GM23248 (cell line): Measurements from ENCODE around the gene CETN1. TPM values are rescaled to one million over a fixed set of nuclear protein-coding genes. Genes with fewer than 3 reads are reported as not detected.

Source experiments
- DNase-seq: peaks from one replicate; pipeline ENCODE4 v3.0.0-alpha.2; 2015
- H2AFZ ChIP-seq: fragments of 200-600 bp; sonication (generic); 2 replicates; pipeline ENCODE4 v1.6.1; 2016; ENCODE audit warnings: antibody characterized with exemption
- H3F3A ChIP-seq: fragments of 200-600 bp; sonication (generic); 2 replicates; pipeline ENCODE4 v1.6.1; 2016; ENCODE audit warnings: mild to moderate bottlenecking, antibody characterized with exemption, mixed run types; ENCODE audit not compliant: insufficient read depth
- H3K27ac ChIP-seq: fragments of 200-600 bp; sonication (generic); 2 replicates; pipeline ENCODE4 v1.5.1; 2016; ENCODE audit warnings: mild to moderate bottlenecking
- H3K27me3 ChIP-seq: fragments of 200-600 bp; sonication (generic); replicated peaks from 2 replicates; pipeline ENCODE4 v1.6.1; 2016; ENCODE audit warnings: mild to moderate bottlenecking; ENCODE audit not compliant: insufficient read depth
- H3K36me3 ChIP-seq: fragments of 200-600 bp; sonication (generic); 2 replicates; pipeline ENCODE4 v1.6.1; 2016; ENCODE audit warnings: low read depth, mild to moderate bottlenecking
- H3K4me1 ChIP-seq: fragments of 200-600 bp; sonication (generic); 2 replicates; pipeline ENCODE4 v1.6.1; 2016; ENCODE audit warnings: mild to moderate bottlenecking; ENCODE audit not compliant: insufficient read depth
- H3K4me2 ChIP-seq: fragments of 200-600 bp; sonication (generic); one replicate; pipeline ENCODE4 v1.6.1; 2016; ENCODE audit warnings: mild to moderate bottlenecking; ENCODE audit not compliant: unreplicated experiment
- H3K4me3 ChIP-seq: fragments of 200-600 bp; sonication (generic); 2 replicates; pipeline ENCODE4 v1.5.1; 2016; ENCODE audit warnings: mild to moderate bottlenecking
- H3K79me2 ChIP-seq: fragments of 200-600 bp; sonication (generic); 2 replicates; pipeline ENCODE4 v1.6.1; 2016; ENCODE audit warnings: mild to moderate bottlenecking; ENCODE audit not compliant: insufficient read depth
- H3K9ac ChIP-seq: fragments of 200-600 bp; sonication (generic); 2 replicates; pipeline ENCODE4 v1.6.1; 2016; ENCODE audit warnings: mild to moderate bottlenecking
- H3K9me2 ChIP-seq: fragments of 200-600 bp; sonication (generic); 2 replicates; pipeline ENCODE4 v1.6.1; 2016; ENCODE audit warnings: mixed run types, mild to moderate bottlenecking, moderate library complexity; ENCODE audit not compliant: insufficient read depth
- H3K9me3 ChIP-seq: fragments of 200-600 bp; sonication (generic); one replicate; pipeline ENCODE4 v1.6.1; 2017; ENCODE audit warnings: low read depth
- H4K20me1 ChIP-seq: fragments of 200-600 bp; sonication (generic); 2 replicates; pipeline ENCODE4 v1.6.0; 2016; ENCODE audit not compliant: insufficient read depth
- EZH2 ChIP-seq: fragments of 200-600 bp; sonication (generic); IDR thresholded peaks from 2 replicates; pipeline ENCODE4 v1.6.1; 2018; ENCODE audit warnings: antibody characterized with exemption, mild to moderate bottlenecking; ENCODE audit not compliant: insufficient read depth, poor library complexity, severe bottlenecking
- EZH2phosphoT487 ChIP-seq: fragments of 200-600 bp; sonication (generic); IDR thresholded peaks from 2 replicates; pipeline ENCODE4 v1.6.1; 2018; ENCODE audit warnings: antibody characterized with exemption, moderate library complexity, mild to moderate bottlenecking, low read depth; ENCODE audit not compliant: insufficient read depth
- WGBS, 2 experiments: methylation state at CpG; one replicate each; pipeline ENCODE4 v1.1.6; 2015 to 2017; ENCODE audit warnings: low lambda C conversion rate in 2 of 2, low coverage in 1 of 2; ENCODE audit errors: missing lambda C conversion rate in 2 of 2; 5-methylcytosine and 5-hydroxymethylcytosine counted together
- in situ Hi-C: fragments of 300-500 bp; cut with MboI; formaldehyde crosslinking; loops from 2 replicates; pipeline ENCODE4 v1.15.0; 2020
- polyA plus RNA-seq: library from polyadenylated mRNA; unstranded; fragments of >200 nt; fragmentation: Nextera tagmentation; extraction: Ambion mirVana; gene quantifications from 2 replicates; pipeline ENCODE4 v1.2.1, GENCODE V29; 2016
- total RNA-seq: library from RNA; depleted of rRNA; stranded (reverse); fragments of >200 nt; shearing (Covaris generic); gene quantifications from 2 replicates; pipeline ENCODE4 v1.2.3, GENCODE V29; 2014

Gene CETN1
- total and polyA plus RNA-seq, 2 experiments from 2014 or later = not detected

- Histone ChIP-seq H4K20me1 (no peaks in the 10 kb centered on the region), H3K4me3 (no peak overlapping the region), H3K9ac (no peak overlapping the region), H3K36me3 (no peaks in the 10 kb centered on the region), H3K4me1 (no peaks in the 10 kb centered on the region), H3K9me3 (no peaks in the 10 kb centered on the region), H3K79me2 (no peaks in the 10 kb centered on the region), H3F3A (no peaks in the 10 kb centered on the region), H3K9me2 (no peaks in the 10 kb centered on the region), H2AFZ (no peak overlapping the region), H3K4me2 (no peak overlapping the region), H3K27ac (no peak overlapping the region), H3K27me3 (peaks cover 48% of the 10 kb centered on the region)
- 9 to 14% methylated on average over 1 of the region's 1 CpG for WGBS, 2 experiments
- no peak for TF ChIP-seq EZH2
- no peak for TF ChIP-seq EZH2phosphoT487
- in situ Hi-C loops = loop anchor here (5.0 kb wide), 1 partner anchor 48 kb away; no protein-coding TSS in a partner anchor
- no peak for DNase-seq
Measured at GRCh38 chr18:595571-595970, 15.4 kb downstream of the CETN1 start.

- Histone ChIP-seq H3K27me3 (peaks cover 48% of the 10 kb centered on the region), H3K79me2 (no peaks in the 10 kb centered on the region), H3K9me2 (no peaks in the 10 kb centered on the region), H3K4me1 (no peaks in the 10 kb centered on the region), H3K9me3 (no peaks in the 10 kb centered on the region), H3K36me3 (no peaks in the 10 kb centered on the region), H4K20me1 (no peaks in the 10 kb centered on the region), H3K27ac (no peak overlapping the region), H3K4me3 (no peak overlapping the region), H3F3A (no peaks in the 10 kb centered on the region), H3K4me2 (no peak overlapping the region), H2AFZ (no peak overlapping the region), H3K9ac (no peak overlapping the region)
- DNase-seq = peak; percentile 35
- 23 to 71% methylated on average over 8 to 24 of the region's 24 CpGs for WGBS, 2 experiments
- no peak for TF ChIP-seq EZH2
- no peak for TF ChIP-seq EZH2phosphoT487
- in situ Hi-C loops = loop anchor here (5.0 kb wide), 1 partner anchor 49 kb away; no protein-coding TSS in a partner anchor
Measured at GRCh38 chr18:596288-596881, 16.2 kb downstream of the CETN1 start.

GRCh38 chr18:598124-598589 is 18.0 kb downstream of the CETN1 start:
- H3F3A ChIP-seq = no peaks in the 10 kb centered on the region
- H3K4me3 ChIP-seq = no peak overlapping the region
- 49 to 60% methylated on average over 6 of the region's 6 CpGs for WGBS, 2 experiments
- in situ Hi-C loops = loop anchor here (5.0 kb wide), 1 partner anchor 51 kb away; no protein-coding TSS in a partner anchor
- H3K36me3 ChIP-seq = no peaks in the 10 kb centered on the region
- no peak overlapping the region for H2AFZ ChIP-seq
- TF ChIP-seq EZH2phosphoT487 (no peak), EZH2 (no peak)
- peaks cover 47% of the 10 kb centered on the region for H3K27me3 ChIP-seq
- DNase-seq = no peak
- no peak overlapping the region for H3K27ac ChIP-seq
- H3K9ac ChIP-seq = no peak overlapping the region
- no peaks in the 10 kb centered on the region for H3K9me3 ChIP-seq
- no peaks in the 10 kb centered on the region for H4K20me1 ChIP-seq
- H3K9me2 ChIP-seq = no peaks in the 10 kb centered on the region
- H3K4me1 ChIP-seq = no peaks in the 10 kb centered on the region
- no peak overlapping the region for H3K4me2 ChIP-seq
- H3K79me2 ChIP-seq = no peaks in the 10 kb centered on the region

GRCh38 chr18:600107-600506 is 19.9 kb downstream of the CETN1 start:
- Histone ChIP-seq H3K9ac (no peak overlapping the region), H3K9me3 (no peaks in the 10 kb centered on the region), H2AFZ (no peak overlapping the region), H3K36me3 (no peaks in the 10 kb centered on the region), H3K9me2 (no peaks in the 10 kb centered on the region), H3K27me3 (peaks cover 30% of the 10 kb centered on the region), H4K20me1 (no peaks in the 10 kb centered on the region), H3K4me2 (no peak overlapping the region), H3K79me2 (no peaks in the 10 kb centered on the region), H3K4me1 (no peaks in the 10 kb centered on the region), H3K4me3 (no peak overlapping the region), H3K27ac (no peak overlapping the region), H3F3A (no peaks in the 10 kb centered on the region)
- DNase-seq = no peak
- in situ Hi-C loops = no loop called here
- WGBS, 2 experiments = 87 to 88% methylated on average over 3 of the region's 3 CpGs
- TF ChIP-seq EZH2 = no peak
- TF ChIP-seq EZH2phosphoT487 = no peak

GRCh38 chr18:604771-605170 is 24.6 kb downstream of the CETN1 start:
- no peak for DNase-seq
- Histone ChIP-seq H3K79me2 (no peaks in the 10 kb centered on the region), H3K4me2 (no peak overlapping the region), H3K4me1 (no peaks in the 10 kb centered on the region), H2AFZ (no peak overlapping the region), H3K36me3 (no peaks in the 10 kb centered on the region), H3F3A (no peaks in the 10 kb centered on the region), H3K27me3 (peaks cover 8% of the 10 kb centered on the region), H3K9me2 (no peaks in the 10 kb centered on the region), H3K9ac (no peak overlapping the region), H3K4me3 (no peak overlapping the region), H3K27ac (no peak overlapping the region), H4K20me1 (no peaks in the 10 kb centered on the region), H3K9me3 (no peaks in the 10 kb centered on the region)
- WGBS, 2 experiments = 90 to 93% methylated on average over 8 of the region's 8 CpGs
- in situ Hi-C loops = no loop called here
- no peak for TF ChIP-seq EZH2phosphoT487
- no peak for TF ChIP-seq EZH2
